ENCODE results near the gene TSC2. TPM values are rescaled to one million over a fixed set of nuclear protein-coding genes. Genes with fewer than 3 reads are reported as not detected.
"Not testable (repeated sequence)": the region's sequence is repeated elsewhere in the genome, so short reads cannot be mapped to it uniquely, and the experiment has no call there.

The TSC2 gene
- polyA plus RNA-seq, 1 donor (not counting 4 experiments of a cell fraction or from before 2014, with no cell fraction given): 22.6 TPM

GRCh38 chr16:2112539-2113106 lies 64.8 kb downstream of the TSC2 start:
- H3K4me1 ChIP-seq (ENCODE audit: control insufficient read depth, extremely low read depth, insufficient read depth, low read length); H3K79me2 ChIP-seq (ENCODE audit: control insufficient read depth, insufficient read depth, low read length); H3K4me3 ChIP-seq (ENCODE audit: control insufficient read depth in 2 of 3, extremely low read depth in 1 of 3, insufficient read depth in 2 of 3, low read depth in 1 of 3, low read length in 3 of 3); H2AFZ ChIP-seq (ENCODE audit: control insufficient read depth, low read length); H3K27ac ChIP-seq (ENCODE audit: control insufficient read depth, insufficient read depth, low read length); H3K9ac ChIP-seq (ENCODE audit: control insufficient read depth, extremely low read depth, insufficient read depth, low read length); DNase-seq (ENCODE audit: low read depth, low spot score); H3K36me3 ChIP-seq (ENCODE audit: control insufficient read depth in 2 of 2, extremely low read depth in 1 of 2, insufficient read depth in 2 of 2, low read length in 2 of 2); H3K9me1 ChIP-seq (ENCODE audit: control insufficient read depth, extremely low read depth, insufficient read depth, low read length); FAIRE-seq; H3K9me3 ChIP-seq (ENCODE audit: control insufficient read depth, low read depth, low read length); dilution Hi-C loops (cut with MboI; ENCODE audit: extremely low pct_ligation_motif_present, low sequenced_read_pairs); H3K27me3 ChIP-seq (ENCODE audit: control insufficient read depth, extremely low read depth, insufficient read depth, low read length); H3K4me2 ChIP-seq (ENCODE audit: control insufficient read depth, extremely low read depth, insufficient read depth, low read depth, low read length); H4K20me1 ChIP-seq (ENCODE audit: control insufficient read depth, extremely low read depth, insufficient read depth, low read length): not testable (repeated sequence)

GRCh38 chr16:2114225-2114624 lies 66.4 kb downstream of the TSC2 start:
- H3K79me2 ChIP-seq (ENCODE audit: control insufficient read depth, insufficient read depth, low read length); H3K9me1 ChIP-seq (ENCODE audit: control insufficient read depth, extremely low read depth, insufficient read depth, low read length); H3K27ac ChIP-seq (ENCODE audit: control insufficient read depth, insufficient read depth, low read length); H3K36me3 ChIP-seq (ENCODE audit: control insufficient read depth in 2 of 2, extremely low read depth in 1 of 2, insufficient read depth in 2 of 2, low read length in 2 of 2); H3K4me3 ChIP-seq (ENCODE audit: control insufficient read depth in 2 of 3, extremely low read depth in 1 of 3, insufficient read depth in 2 of 3, low read depth in 1 of 3, low read length in 3 of 3); H3K9me3 ChIP-seq (ENCODE audit: control insufficient read depth, low read depth, low read length); H2AFZ ChIP-seq (ENCODE audit: control insufficient read depth, low read length); H3K4me2 ChIP-seq (ENCODE audit: control insufficient read depth, extremely low read depth, insufficient read depth, low read depth, low read length); H3K27me3 ChIP-seq (ENCODE audit: control insufficient read depth, extremely low read depth, insufficient read depth, low read length); H4K20me1 ChIP-seq (ENCODE audit: control insufficient read depth, extremely low read depth, insufficient read depth, low read length); DNase-seq (ENCODE audit: low read depth, low spot score); dilution Hi-C loops (cut with MboI; ENCODE audit: extremely low pct_ligation_motif_present, low sequenced_read_pairs); FAIRE-seq; H3K9ac ChIP-seq (ENCODE audit: control insufficient read depth, extremely low read depth, insufficient read depth, low read length); H3K4me1 ChIP-seq (ENCODE audit: control insufficient read depth, extremely low read depth, insufficient read depth, low read length): not testable (repeated sequence)

- H3K79me2 ChIP-seq (ENCODE audit: control insufficient read depth, insufficient read depth, low read length); H3K4me3 ChIP-seq (ENCODE audit: control insufficient read depth in 2 of 3, extremely low read depth in 1 of 3, insufficient read depth in 2 of 3, low read depth in 1 of 3, low read length in 3 of 3); H3K4me2 ChIP-seq (ENCODE audit: control insufficient read depth, extremely low read depth, insufficient read depth, low read depth, low read length); H3K4me1 ChIP-seq (ENCODE audit: control insufficient read depth, extremely low read depth, insufficient read depth, low read length); H3K27ac ChIP-seq (ENCODE audit: control insufficient read depth, insufficient read depth, low read length); H3K9ac ChIP-seq (ENCODE audit: control insufficient read depth, extremely low read depth, insufficient read depth, low read length); H3K36me3 ChIP-seq (ENCODE audit: control insufficient read depth in 2 of 2, extremely low read depth in 1 of 2, insufficient read depth in 2 of 2, low read length in 2 of 2); H3K9me3 ChIP-seq (ENCODE audit: control insufficient read depth, low read depth, low read length); H3K9me1 ChIP-seq (ENCODE audit: control insufficient read depth, extremely low read depth, insufficient read depth, low read length); dilution Hi-C loops (cut with MboI; ENCODE audit: extremely low pct_ligation_motif_present, low sequenced_read_pairs); H3K27me3 ChIP-seq (ENCODE audit: control insufficient read depth, extremely low read depth, insufficient read depth, low read length); FAIRE-seq; DNase-seq (ENCODE audit: low read depth, low spot score); H4K20me1 ChIP-seq (ENCODE audit: control insufficient read depth, extremely low read depth, insufficient read depth, low read length); H2AFZ ChIP-seq (ENCODE audit: control insufficient read depth, low read length): not testable (repeated sequence)
Observed at GRCh38 chr16:2114885-2115590, 67.3 kb downstream of the TSC2 start.

All from keratinocyte (primary cell).